Vagina (tissue), 2 donors: ENCODE data around the gene KRTAP4-11.

ENCODE experiments used
- POLR2A ChIP-seq, 2 donors: fragments of 450-650 bp; IDR thresholded peaks; one replicate each; pipeline ENCODE4 v1.6.1; 2017; ENCODE audit warnings: antibody characterized with exemption in 2 of 2, mild to moderate bottlenecking in 2 of 2, moderate library complexity in 2 of 2
- TF ChIP-seq, protein P1 (sequence below), 3 experiments: fragments of 450-650 bp in 2 of 3; fragments of 200-600 bp in 1 of 3; sonication (generic) in 1 of 3; IDR thresholded peaks; one replicate each; pipeline ENCODE4 v1.5.1; 2017 to 2019; ENCODE audit warnings: antibody characterized with exemption in 3 of 3, mild to moderate bottlenecking in 2 of 3, moderate library complexity in 2 of 3

DNA sequence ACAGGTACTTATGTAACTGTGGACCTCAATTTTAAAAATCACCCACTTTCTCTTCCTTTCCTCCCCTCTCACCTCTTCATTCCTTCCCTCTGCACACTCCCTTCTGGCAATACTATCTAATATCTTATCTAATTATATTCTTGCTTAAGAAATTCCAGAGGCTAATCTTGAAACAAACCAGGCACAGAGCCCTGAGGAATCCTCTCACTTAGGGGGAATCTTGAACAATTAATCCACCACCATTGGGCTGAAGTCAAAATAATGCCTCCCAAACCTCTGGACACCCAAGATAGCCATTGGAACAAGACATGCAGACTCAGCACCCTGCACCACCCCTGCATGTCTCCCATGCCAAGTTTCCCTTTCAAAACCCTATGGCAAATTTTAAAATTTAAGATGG is 23.2 kb upstream of the KRTAP4-11 start:
- TF ChIP-seq, protein P1, sequence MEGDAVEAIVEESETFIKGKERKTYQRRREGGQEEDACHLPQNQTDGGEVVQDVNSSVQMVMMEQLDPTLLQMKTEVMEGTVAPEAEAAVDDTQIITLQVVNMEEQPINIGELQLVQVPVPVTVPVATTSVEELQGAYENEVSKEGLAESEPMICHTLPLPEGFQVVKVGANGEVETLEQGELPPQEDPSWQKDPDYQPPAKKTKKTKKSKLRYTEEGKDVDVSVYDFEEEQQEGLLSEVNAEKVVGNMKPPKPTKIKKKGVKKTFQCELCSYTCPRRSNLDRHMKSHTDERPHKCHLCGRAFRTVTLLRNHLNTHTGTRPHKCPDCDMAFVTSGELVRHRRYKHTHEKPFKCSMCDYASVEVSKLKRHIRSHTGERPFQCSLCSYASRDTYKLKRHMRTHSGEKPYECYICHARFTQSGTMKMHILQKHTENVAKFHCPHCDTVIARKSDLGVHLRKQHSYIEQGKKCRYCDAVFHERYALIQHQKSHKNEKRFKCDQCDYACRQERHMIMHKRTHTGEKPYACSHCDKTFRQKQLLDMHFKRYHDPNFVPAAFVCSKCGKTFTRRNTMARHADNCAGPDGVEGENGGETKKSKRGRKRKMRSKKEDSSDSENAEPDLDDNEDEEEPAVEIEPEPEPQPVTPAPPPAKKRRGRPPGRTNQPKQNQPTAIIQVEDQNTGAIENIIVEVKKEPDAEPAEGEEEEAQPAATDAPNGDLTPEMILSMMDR (IDR thresholded peaks at IDR 0.05), result no peak
- TF ChIP-seq POLR2A (IDR thresholded peaks at IDR 0.05), result no peak
